CD4-positive, alpha-beta T cell treated with Interleukin-2 at 100 ng/mL for 4 hours (primary cell): ENCODE measurements around the gene TAF6.
"Not testable (repeated sequence)": the region's sequence is repeated elsewhere in the genome, so short reads cannot be mapped to it uniquely, and the experiment has no call there.

Experiments used
- DNase-seq: peaks from one replicate; pipeline ENCODE4 v3.0.0-alpha.2; 2020; ENCODE audit warnings: low spot score

The TAF6 gene

GRCh38 chr7:100152404-100152803, 33.2 kb upstream of the TAF6 start:
- DNase-seq = no peak

DNA sequence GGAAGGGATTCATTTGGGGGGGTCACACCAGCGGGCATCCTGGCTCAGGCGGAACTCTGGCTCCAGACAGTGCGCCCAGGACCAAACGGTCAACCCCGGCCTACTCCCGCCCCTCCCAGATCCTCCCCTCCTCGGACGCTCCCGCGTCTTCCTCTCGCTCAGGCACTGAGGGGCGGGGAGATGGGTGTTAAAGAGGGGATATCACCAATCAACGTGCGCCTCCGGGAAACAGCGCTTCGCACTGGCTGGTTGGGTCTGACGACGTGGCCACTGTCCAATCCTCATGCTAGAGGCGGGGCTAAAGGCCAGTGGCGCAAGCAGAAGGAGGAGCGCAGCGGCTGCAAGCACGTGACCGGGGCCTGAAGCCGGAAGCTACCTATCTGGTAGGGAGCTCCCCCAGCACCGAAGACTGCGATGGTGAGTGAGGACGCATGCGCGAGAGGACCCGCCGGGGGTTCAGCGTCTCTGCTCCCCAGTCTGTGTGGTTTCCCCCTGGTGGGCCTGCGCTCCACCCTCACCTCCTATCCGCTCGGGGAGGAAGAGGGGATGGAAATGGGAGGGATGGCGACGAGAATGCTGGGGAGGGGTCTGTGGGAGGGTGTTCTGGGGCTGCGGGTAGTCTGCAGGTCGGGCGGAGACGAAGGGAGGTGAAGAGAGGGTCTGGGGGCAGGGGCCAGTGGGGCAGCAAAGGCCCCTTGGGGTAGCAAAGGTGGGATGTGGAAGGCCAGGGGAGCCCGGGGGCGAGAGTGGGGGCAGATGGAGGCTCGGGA, 29.6 kb upstream of the TAF6 start, which contains the start of gene LAMTOR4:
LAMTOR4 (plus strand) TSS at position 360 of the 770 bp plus-strand sequence; CDS start at position 415, 55 bp downstream.
- peak; percentile 98 for DNase-seq

GRCh38 chr7:100148225-100148558, 29.0 kb upstream of the TAF6 start:
- DNase-seq = no peak

- no peak for DNase-seq
These were observed 28.1 kb upstream of the TAF6 start for GRCh38 chr7:100147278-100147677.

DNA sequence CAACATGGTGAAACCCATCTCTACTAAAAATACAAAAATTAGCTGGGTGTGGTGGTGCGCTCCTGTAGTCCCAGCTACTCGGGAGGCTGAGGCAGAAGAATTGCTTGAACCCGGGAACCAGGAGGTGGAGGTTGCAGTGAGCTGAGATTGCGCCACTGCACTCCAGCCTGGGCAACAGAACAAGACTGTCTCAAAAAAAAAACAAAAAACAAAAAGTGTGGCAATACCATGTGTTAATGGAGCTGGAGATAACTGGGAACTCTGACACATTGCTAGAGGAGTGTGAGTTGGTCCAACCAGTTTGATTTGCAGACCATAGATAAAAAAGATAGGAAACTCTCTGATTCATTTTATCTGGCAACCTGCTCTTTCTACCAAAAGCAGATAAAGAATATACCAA, 27.2 kb upstream of the TAF6 start:
- DNase-seq = not testable (repeated sequence)

GRCh38 chr7:100142461-100142860, 23.3 kb upstream of the TAF6 start:
- DNase-seq = no peak

DNA sequence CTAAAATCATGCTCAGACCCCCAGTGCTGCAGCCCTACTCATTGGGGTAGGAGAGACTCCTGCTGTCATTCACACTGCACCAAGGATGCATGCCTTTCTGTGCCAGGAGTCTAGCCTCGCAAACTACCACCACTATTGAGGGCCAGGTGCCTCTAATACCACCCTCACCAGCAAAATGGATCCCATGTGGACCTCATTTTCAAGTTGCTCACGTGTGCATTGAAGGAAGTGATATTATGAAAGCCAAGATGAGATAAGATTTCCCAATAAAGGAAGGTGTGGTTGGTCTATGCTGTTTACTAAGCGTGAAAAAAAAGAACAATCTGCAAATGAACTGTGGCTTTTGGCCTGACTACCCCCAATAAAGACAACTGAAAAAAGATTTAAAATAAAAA, 22.4 kb upstream of the TAF6 start:
- no peak for DNase-seq

GRCh38 chr7:100137851-100138760, 18.9 kb upstream of the TAF6 start:
- no peak for DNase-seq

DNA sequence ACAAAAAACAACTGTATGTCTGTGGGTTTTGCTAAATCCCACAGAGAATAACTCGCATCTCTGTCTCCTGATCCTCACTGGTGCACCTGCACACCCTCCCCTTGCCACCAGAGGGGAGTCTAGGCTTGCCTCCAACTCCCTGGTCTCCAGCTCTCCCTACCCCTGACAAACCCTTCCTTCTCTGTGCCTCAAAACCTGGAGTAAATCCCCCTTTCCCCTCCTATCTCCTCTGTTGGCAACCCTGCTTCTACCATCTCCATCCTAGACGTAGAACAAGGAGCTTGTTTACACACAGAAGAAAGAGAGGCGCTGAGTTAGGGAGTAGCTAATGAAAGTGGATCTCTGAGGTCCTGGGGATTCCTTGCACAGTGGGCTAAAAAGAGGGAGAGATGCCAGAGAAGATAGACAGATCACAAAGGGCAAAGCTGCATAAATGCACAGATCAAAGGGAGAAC, 13.6 kb upstream of the TAF6 start:
- peak; percentile 70 for DNase-seq

GRCh38 chr7:100132126-100132525, 13.0 kb upstream of the TAF6 start:
- DNase-seq = no peak

- DNase-seq = peak; percentile 85
These were observed 11.7 kb upstream of the TAF6 start for GRCh38 chr7:100130608-100131453.

- DNase-seq = not testable (repeated sequence)
These were observed 11.1 kb upstream of the TAF6 start for GRCh38 chr7:100130220-100130607.

DNA sequence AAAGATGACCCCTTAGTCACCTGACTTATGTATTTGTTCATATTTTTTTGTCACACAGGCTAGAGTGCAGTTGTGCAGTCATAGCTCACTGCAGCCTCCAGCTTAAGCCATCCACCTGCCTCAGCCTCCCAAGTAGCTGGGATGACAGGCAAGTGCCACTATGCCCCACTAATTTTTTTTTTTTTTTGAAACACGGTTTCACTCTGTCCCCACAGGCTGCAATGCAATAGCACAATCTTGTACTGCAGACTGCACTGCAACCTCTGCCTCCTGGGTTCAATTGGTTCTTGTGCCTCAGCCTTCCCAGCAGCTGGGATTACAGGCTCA, 9.4 kb upstream of the TAF6 start:
- DNase-seq = no peak

DNA sequence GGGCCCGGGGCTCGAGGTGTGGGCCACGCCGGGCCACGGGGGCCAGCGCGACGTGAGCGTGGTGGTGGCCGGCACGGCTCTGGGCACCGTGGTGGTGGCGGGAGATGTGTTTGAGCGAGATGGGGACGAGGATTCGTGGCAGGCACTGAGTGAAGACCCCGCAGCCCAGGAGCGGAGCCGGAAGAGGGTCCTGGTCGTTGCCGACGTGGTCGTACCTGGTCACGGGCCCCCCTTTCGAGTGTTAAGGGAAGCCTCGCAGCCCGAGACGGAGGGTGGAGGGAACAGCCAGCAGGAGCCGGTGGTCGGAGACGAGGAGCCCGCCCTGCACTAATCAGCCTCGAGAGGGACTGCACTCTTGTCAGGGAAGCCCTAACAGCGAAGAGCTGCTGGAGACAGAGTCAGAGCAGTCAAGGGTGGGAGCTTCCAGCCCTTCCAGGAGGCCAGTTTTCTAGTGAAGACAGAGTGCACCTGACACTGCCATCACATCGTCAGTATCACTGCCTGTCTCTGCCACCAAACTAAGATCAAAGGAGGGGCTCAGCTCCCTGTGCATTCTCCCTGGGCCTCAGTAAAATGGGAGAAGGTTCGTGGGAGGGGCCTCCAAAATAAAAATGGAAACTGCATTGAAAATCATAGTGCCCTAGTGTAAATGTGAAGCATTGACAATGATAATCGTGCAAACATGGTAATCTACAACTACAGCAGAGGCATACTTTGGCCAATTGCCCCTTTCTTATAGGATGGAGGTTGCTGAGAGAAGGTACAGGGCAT, 8.9 kb upstream of the TAF6 start:
- DNase-seq = peak; percentile 31

DNA sequence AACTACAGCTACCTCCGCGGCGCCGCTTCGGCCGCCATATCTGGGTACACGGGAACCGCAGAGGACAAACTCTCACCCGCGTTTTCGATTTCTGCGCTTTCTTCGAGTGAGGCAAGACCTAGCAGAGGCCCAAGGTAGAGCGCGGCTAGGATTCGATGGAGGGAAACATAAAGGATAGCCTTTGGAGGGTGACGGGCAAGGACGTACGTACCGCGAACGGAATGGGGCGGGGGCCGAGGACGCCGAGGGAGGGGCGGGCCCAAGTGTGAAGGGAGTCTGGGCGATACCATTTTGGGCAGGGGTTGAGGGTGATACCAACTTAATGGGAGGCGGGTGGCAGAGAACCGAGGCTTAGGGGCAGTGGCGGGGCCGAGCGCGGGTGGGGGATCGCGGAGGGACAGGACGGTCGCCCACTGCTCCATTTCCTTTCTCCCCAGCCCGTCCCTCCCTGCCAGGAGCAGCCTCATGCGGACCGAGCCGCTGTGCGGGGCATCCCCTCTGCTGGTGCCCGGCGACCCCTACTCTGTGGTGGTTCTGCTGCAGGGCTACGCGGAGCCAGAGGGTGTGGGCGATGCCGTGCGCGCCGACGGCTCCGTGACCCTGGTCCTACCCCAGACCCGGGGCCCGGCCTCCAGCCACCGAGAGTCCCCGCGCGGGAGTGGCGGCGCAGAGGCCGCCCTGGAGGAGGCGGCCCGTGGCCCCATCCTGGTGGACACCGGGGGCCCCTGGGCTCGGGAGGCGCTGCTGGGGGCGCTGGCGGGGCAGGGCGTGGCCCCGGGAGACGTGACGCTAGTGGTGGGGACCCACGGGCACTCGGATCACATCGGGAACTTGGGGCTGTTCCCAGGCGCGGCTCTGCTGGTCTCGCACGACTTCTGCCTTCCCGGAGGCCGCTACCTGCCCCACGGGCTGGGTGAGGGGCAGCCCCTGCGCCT, 8.0 kb upstream of the TAF6 start, which contains the start of gene MBLAC1:
MBLAC1 (plus strand) TSS at position 37 of the 935 bp plus-strand sequence; CDS start at position 466, 429 bp downstream.
- DNase-seq = peak; percentile 95

DNA sequence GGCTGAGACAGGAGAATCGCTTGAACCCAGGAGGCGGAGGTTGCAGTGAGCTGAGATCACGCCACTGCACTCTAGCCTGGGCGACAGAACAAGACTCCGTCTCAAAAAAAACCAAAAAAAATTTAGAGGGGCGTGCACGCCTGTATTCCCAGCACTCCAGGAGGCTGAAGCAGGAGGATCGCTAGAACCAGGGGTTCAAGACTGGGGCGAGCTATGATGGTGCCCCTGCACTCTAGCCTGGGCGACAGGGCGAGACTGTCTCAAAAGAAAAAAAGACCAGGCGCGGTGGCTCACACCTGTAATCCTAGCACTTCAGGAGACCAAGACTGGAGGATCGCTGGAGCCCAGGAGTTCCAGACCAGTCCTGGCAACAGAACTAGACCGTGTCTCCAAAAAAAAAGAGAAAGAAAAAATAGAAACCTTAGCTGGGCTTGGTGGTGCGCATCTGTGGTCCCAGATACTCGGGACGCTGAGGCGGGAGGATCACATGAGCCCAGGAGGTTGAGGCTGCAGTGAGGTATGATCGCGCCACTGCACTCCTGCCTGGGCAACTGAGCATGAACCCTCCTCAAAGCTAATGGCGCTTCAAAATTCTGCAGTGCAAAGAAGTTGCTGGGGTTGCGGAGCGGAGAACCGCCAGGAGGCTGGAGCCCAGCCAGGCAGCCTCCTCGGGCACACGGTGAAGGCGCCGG, 7.2 kb upstream of the TAF6 start:
- DNase-seq = no peak

DNA sequence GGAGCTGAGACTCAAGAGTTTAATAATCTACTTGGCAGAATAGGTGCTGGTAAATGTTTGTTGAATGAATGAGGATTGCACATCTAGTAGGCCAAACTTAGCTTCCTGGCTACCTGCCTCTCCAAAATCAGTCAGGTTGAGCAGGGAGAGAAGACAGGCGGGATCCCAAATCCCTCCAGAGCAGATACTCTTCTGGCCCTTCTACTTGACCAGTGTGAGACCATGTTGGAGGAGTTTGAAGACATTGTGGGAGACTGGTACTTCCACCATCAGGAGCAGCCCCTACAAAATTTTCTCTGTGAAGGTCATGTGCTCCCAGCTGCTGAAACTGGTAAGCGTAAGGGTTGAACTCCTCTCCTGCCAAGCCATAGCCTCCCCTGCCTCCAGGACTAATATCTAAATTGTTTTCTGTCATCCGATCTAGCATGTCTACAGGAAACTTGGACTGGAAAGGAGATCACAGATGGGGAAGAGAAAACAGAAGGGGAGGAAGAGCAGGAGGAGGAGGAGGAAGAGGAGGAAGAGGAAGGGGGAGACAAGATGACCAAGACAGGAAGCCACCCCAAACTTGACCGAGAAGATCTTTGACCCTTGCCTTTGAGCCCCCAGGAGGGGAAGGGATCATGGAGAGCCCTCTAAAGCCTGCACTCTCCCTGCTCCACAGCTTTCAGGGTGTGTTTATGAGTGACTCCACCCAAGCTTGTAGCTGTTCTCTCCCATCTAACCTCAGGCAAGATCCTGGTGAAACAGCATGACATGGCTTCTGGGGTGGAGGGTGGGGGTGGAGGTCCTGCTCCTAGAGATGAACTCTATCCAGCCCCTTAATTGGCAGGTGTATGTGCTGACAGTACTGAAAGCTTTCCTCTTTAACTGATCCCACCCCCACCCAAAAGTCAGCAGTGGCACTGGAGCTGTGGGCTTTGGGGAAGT, 5.4 kb upstream of the TAF6 start:
- no peak for DNase-seq

GRCh38 chr7:100122568-100122967, 3.4 kb upstream of the TAF6 start:
- no peak for DNase-seq

GRCh38 chr7:100122067-100122466, 2.9 kb upstream of the TAF6 start:
- no peak for DNase-seq
